ENCODE results near the gene IGF2BP3.
A peak's percentile ranks its signal among the peaks of the same experiment; 100 is the strongest.
"Not testable (repeated sequence)": the region's sequence is repeated elsewhere in the genome, so short reads cannot be mapped to it uniquely, and the experiment has no call there.

The IGF2BP3 gene

GRCh38 chr7:23419845-23420244 lies 50.4 kb downstream of the IGF2BP3 start:
- no peak for DNase-seq

GRCh38 chr7:23419160-23419559 lies 51.1 kb downstream of the IGF2BP3 start:
- DNase-seq = no peak

- DNase-seq = no peak
These were observed 52.2 kb downstream of the IGF2BP3 start for GRCh38 chr7:23418046-23418445.

GRCh38 chr7:23415198-23415597 lies 55.1 kb downstream of the IGF2BP3 start:
- DNase-seq = no peak

- no peak for DNase-seq
These were observed 59.7 kb downstream of the IGF2BP3 start for GRCh38 chr7:23410446-23411183.

GRCh38 chr7:23406564-23406963 lies 63.7 kb downstream of the IGF2BP3 start:
- not testable (repeated sequence) for DNase-seq

- no peak for DNase-seq
These were observed 65.1 kb downstream of the IGF2BP3 start for GRCh38 chr7:23405240-23405618.

GRCh38 chr7:23404546-23405239 lies 65.6 kb downstream of the IGF2BP3 start:
- no peak for DNase-seq

- DNase-seq = no peak
These were observed 66.3 kb downstream of the IGF2BP3 start for GRCh38 chr7:23403970-23404369.

GRCh38 chr7:23398090-23398489 lies 72.2 kb downstream of the IGF2BP3 start:
- not testable (repeated sequence) for DNase-seq

GRCh38 chr7:23397241-23397640 lies 73.0 kb downstream of the IGF2BP3 start:
- no peak for DNase-seq

GRCh38 chr7:23396222-23397015 lies 73.9 kb downstream of the IGF2BP3 start:
- peak in 1 of 2 experiments; percentile 35 for DNase-seq

- peak; percentile 83 to 92 for DNase-seq
These were observed 75.7 kb downstream of the IGF2BP3 start for GRCh38 chr7:23394488-23395171.

- peak; percentile 53 to 89 for DNase-seq
These were observed 76.7 kb downstream of the IGF2BP3 start for GRCh38 chr7:23393636-23394035.

GRCh38 chr7:23389701-23390100 lies 80.6 kb downstream of the IGF2BP3 start:
- no peak for DNase-seq

GRCh38 chr7:23387583-23387982 lies 82.7 kb downstream of the IGF2BP3 start:
- no peak for DNase-seq

GRCh38 chr7:23385140-23385539 lies 85.2 kb downstream of the IGF2BP3 start:
- DNase-seq = no peak

- DNase-seq = no peak
These were observed 87.1 kb downstream of the IGF2BP3 start for GRCh38 chr7:23383225-23383624.

GRCh38 chr7:23380961-23381360 lies 89.3 kb downstream of the IGF2BP3 start:
- no peak for DNase-seq

- no peak for DNase-seq
These were observed 89.7 kb downstream of the IGF2BP3 start for GRCh38 chr7:23380556-23380955.

GRCh38 chr7:23378996-23379395 lies 91.3 kb downstream of the IGF2BP3 start:
- no peak for DNase-seq

GRCh38 chr7:23377134-23377533 lies 93.2 kb downstream of the IGF2BP3 start:
- DNase-seq = no peak
